GM21390 (cell line): ENCODE results near the gene RTP1.
"Not testable (repeated sequence)": the region's sequence is repeated elsewhere in the genome, so short reads cannot be mapped to it uniquely, and the experiment has no call there.

Source experiments
- ATAC-seq: cut with Tn5 transposase; IDR thresholded peaks from one replicate; pipeline ENCODE4 v1.9.1; 2021; ENCODE audit not compliant: unreplicated experiment

The RTP1 gene

GRCh38 chr3:187196573-187197334 lies 532 bp upstream of the RTP1 start:
- no peak for ATAC-seq

DNA sequence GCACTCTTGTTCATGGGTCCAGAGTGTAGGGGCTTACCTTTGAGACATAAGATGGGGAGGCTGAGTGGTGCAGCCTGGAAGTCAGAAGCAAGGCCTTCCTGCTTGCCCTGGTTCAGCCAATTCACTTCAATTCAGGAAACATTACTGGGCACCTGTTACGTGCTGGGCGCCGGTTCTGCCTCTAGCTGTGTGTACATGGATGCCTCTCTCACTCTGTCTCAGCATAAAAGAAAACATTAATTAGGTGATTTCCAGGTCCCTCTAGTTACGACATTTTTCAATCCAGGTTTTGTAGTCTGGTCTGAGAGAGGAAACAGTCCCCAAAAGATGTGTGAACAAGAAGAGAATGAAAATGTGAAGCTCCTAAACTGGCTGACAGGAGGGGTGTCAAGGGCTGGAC lies 1.2 kb downstream of the RTP1 start:
- no peak for ATAC-seq

DNA sequence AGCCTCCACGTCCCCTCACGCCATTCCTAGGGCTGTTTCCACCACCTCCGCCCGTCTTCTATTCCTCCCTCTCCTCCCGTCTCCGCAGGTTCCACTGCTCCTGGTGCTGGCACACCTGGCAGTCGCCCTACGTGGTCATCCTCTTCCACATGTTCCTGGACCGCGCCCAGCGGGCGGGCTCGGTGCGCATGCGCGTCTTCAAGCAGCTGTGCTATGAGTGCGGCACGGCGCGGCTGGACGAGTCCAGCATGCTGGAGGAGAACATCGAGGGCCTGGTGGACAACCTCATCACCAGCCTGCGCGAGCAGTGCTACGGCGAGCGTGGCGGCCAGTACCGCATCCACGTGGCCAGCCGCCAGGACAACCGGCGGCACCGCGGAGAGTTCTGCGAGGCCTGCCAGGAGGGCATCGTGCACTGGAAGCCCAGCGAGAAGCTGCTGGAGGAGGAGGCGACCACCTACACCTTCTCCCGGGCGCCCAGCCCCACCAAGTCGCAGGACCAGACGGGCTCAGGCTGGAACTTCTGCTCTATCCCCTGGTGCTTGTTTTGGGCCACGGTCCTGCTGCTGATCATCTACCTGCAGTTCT lies 2.3 kb downstream of the RTP1 start:
- not testable (repeated sequence) for ATAC-seq

DNA sequence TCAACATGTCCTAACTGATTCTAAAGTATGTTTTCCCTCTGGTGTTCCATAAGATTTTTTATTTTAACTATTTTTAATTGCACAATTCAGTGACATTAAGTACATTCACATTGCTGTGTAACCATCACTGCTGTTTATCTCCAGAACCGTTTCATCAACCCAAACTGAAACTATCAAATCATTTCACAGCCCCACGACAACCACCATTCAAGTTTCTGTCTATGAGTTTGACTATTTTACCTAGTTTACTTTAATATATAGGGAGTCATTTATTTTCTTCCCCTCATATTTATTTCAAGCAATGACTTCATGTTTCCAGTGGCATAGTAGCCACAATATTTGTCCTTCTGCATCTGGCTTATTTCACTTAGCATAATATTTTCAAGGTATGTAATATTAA lies 8.4 kb downstream of the RTP1 start:
- no peak for ATAC-seq

GRCh38 chr3:187207062-187207461 lies 9.8 kb downstream of the RTP1 start:
- no peak for ATAC-seq

DNA sequence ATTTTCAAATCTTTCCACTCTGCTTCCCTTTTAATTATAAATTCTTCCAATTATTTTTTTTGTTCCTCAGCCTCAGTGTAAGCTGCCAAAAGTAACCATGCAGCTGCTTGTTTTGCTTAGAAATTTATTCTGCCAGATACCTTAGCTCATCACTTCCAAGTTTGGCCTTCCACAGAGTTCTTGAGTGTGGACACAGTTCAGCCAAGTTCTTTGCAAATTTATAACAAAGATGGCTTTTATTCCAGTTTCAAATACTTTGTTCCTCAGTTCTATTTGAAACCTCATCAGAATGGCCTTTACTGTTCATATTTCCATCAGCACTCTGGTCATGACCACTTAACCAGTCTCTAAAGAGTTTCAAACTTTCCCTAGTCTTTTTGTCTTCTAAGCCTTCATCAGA lies 10.3 kb downstream of the RTP1 start:
- ATAC-seq, result no peak

DNA sequence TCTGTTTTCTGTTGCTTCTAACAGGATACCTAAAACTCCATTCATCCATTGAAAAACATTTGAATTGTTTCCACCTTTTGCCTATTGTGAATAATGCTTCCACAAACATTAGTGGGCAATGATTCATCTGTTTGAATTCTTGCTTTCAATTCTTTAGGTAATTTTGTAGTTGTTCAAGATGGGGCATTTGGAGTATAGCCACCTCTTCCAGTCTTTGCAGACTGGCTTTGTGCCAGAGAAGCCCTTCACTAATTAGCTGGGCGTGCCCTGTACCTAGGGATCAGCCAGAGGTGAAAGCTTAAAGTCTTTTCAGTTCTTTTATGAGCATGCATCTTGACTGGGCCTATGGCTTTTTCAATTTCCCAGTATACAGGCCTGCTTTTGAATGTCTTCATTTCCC lies 10.9 kb downstream of the RTP1 start:
- ATAC-seq, result no peak

DNA sequence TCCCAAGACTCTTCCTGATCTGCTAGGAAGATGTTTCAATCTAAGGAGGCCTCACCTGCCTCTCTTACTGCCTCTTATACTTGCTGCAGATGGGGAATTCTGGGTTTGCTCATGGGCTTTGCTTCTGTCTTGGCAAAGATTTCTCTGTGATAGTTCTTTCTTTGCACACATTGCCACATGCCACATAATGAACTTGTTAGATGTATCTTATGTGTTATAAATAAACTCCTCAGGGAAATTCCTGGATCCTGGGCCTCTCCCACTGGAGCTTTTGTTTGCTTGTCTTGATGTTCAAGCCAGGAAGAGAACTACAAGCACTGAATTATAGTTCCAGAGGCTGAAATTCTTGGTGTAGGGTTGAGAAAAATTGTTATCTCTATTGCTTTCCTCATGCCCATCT lies 12.2 kb downstream of the RTP1 start:
- ATAC-seq, result no peak

DNA sequence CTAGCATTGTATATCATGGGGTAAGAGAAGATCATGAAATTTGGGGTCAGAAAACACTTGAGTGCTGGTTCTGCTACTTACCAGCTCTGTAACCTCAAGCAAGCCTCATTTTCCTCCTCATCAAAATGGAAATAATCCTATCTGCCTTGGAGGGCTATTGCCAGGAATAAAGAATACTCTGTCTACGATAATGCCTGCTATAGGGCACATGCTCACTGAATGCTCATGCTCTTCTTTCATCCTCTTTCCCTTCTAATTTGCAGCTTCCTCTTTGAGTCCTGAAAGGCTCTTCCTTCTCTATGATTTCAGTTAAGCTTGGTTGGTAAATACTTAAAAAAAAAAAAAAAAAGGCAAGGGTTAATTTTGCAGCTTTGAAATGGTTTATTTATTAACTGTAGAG lies 12.8 kb downstream of the RTP1 start:
- no peak for ATAC-seq

GRCh38 chr3:187210545-187211327 lies 13.4 kb downstream of the RTP1 start:
- no peak for ATAC-seq

DNA sequence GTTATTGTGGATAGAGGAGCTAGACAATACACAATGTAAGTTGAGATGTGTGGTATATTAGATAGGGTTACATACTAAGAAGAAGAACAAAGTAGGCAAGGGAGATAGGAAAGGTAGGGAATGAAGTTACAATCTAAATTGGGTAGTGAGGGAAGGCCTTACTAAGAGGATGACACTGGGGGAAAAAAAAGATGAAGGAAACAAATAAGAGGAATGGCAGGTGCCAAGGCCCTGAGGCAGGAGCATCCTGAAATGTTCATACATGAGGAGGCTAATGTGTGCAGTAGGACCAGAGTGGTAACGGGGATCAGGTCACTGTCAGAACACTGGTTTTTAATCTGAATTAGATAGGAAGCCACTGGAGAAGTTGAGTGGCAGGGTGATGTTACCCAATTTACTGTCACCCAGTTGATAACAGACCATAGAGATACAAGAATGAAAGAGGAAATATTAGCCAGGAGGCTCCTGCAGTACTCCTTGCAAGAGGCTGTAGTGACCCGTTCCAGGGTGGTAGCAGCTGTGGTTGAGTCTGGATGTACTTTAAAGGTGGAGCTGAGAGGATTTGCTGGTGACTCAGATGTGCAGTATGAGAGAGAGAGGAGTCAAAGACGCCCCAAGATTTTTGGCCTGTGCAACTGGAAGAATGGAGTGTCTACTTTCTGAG lies 14.4 kb downstream of the RTP1 start:
- ATAC-seq, result no peak

GRCh38 chr3:187212196-187212545 lies 14.9 kb downstream of the RTP1 start:
- no peak for ATAC-seq

GRCh38 chr3:187212705-187213104 lies 15.4 kb downstream of the RTP1 start:
- ATAC-seq, result no peak

DNA sequence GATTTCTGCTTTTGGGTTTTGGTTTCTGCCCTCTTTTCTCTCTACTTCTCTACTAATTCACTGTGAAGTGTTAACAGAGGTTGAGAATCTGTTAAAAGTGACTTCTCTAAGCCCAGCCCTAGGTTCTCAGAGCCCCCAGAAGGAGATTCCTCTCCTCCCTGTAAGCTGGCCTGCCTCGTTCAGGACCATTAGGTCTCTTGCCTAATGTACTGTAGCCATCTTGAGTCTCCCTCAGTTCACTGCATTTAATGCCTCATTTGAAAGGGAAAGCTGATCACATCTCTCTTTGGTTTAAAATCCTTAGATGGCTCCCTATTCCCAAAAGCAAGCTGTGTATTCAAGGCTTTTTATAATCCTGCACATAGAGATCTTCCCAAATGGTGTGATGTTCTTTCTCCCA lies 16.3 kb downstream of the RTP1 start:
- no peak for ATAC-seq

GRCh38 chr3:187215460-187215859 lies 18.2 kb downstream of the RTP1 start:
- ATAC-seq, result no peak

DNA sequence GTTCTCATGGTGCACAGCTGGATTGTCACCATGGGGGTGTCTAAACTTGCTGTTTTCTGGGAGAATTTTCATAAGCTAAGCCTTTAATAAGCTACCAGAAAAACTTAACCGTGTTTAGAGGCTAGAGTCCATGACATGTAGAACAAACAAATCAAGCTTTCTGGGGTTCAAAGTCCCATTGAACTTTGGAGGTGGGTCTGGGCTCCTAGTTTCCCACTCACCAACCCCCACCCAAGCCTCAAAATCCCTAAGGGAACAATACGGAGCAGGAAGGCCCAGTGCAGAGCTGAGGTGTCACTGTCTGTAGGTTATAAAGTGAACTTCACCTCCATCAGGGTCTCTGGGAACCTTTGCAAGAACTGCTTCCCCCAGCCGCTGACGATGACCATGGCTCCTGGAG lies 25.5 kb downstream of the RTP1 start:
- ATAC-seq, result no peak

GRCh38 chr3:187223799-187224198 lies 26.5 kb downstream of the RTP1 start:
- ATAC-seq, result no peak

- ATAC-seq, result no peak
Observed at GRCh38 chr3:187227658-187228258, 30.5 kb downstream of the RTP1 start.

GRCh38 chr3:187228740-187229139 lies 31.5 kb downstream of the RTP1 start:
- ATAC-seq, result no peak

- no peak for ATAC-seq
Observed at GRCh38 chr3:187230011-187230410, 32.7 kb downstream of the RTP1 start.

DNA sequence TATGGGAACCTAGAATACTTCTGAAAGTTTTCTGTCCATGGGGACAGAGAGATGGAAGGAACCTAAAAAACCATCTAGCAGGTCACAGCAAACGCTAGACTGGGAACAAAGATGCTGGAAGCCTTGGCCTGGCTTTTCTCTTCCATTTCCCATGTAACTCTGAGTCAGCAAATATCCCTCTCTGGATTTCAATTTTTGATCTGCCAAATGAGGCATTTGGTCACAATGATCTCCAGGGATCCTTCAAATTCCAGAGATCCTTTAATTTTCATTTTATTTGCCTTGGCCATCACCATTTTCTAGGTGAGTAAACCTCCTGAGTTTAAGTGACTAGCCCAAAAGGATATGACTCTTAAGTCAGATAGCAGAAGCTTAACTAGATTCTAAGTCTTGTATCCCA lies 39.7 kb downstream of the RTP1 start:
- ATAC-seq, result no peak
